ENCODE data around the gene GNAS-AS1.

DNA sequence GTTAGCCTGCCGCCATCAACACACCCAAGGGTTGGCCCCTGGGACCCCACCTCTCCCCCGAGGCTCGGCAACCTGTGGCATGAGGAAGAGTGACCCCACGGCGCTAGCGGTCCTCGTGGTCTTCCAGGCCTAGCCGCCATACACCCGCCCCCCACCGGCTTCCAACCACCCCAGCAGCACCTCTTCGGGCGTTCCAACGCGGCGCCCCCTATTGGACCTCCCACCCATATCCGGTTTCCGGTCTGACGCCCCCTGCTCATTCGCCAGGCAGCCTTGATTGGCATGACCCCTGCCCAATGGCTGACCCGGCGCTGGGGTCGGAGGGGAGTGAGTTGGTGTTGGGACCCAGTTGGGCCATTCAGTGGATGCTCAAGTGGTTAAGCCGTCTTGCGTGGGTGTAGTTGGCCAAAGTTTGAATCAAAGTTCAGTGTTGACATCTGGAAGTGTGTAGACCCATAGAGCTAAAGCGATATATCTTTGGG lies at the start of gene GNAS-AS1:
- TF ChIP-seq, protein P1, sequence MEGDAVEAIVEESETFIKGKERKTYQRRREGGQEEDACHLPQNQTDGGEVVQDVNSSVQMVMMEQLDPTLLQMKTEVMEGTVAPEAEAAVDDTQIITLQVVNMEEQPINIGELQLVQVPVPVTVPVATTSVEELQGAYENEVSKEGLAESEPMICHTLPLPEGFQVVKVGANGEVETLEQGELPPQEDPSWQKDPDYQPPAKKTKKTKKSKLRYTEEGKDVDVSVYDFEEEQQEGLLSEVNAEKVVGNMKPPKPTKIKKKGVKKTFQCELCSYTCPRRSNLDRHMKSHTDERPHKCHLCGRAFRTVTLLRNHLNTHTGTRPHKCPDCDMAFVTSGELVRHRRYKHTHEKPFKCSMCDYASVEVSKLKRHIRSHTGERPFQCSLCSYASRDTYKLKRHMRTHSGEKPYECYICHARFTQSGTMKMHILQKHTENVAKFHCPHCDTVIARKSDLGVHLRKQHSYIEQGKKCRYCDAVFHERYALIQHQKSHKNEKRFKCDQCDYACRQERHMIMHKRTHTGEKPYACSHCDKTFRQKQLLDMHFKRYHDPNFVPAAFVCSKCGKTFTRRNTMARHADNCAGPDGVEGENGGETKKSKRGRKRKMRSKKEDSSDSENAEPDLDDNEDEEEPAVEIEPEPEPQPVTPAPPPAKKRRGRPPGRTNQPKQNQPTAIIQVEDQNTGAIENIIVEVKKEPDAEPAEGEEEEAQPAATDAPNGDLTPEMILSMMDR (IDR thresholded peaks at IDR 0.05; ENCODE audit: insufficient read depth, low read length, poor library complexity, severe bottlenecking) = no peak
- no peak for TF ChIP-seq EZH2phosphoT487 (conservative IDR thresholded peaks at IDR 0.05; ENCODE audit: low read length)

Data from SU-DHL-6 (cell line).